ENCODE results near the gene LARGE1.

LARGE1 gene

DNA sequence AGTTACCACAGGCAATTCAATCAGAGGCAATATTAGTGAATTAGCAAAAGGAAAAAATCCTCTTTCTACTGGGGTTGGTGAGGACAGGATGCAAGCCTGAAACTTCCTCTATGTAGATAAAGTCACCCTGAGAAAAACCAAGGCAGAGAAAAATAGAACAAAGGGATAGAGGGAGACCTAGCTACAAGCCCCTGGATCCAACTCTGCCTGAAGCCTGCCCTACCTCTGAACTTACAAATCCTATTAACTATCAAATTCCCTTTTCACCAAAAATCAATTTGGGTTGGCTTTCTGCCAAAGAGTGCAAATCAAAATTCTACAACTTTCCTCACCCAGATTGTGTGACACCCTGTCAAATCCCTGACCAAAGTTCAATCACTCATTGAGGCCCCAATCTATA, 161.3 kb downstream of the LARGE1 start:
- DNase-seq = no peak

DNA sequence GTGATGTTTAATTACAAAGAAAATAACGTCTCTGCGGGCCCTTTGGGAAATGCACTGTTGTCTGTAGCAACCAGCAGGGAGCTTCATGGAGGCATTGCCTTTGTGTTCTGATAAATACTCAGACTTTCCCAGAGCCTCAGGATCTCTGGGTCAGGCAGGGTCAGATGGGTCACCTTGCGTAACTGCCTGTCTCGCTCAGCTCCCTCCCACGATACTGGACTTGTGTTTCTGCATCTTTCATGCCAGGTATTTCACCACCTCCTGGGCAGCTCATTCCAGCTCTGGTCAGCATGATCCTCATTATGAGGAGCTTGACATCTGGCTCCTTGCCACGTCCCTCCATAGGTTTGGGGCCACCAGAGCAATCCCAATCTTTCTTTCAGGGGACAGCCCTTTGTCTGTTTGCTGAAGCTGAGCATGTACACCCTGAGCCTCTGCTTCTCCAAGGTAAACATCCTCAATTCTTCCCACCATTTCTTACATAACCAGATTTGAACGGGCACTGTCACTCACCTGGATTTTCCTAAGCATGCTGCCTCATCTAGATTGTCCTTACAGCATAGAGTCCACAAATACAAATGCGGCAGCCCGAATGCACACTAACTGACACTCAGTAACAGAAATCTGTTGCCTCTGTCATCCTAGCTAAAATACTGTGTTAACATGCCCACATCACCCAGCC, 162.3 kb downstream of the LARGE1 start:
- DNase-seq = no peak

DNA sequence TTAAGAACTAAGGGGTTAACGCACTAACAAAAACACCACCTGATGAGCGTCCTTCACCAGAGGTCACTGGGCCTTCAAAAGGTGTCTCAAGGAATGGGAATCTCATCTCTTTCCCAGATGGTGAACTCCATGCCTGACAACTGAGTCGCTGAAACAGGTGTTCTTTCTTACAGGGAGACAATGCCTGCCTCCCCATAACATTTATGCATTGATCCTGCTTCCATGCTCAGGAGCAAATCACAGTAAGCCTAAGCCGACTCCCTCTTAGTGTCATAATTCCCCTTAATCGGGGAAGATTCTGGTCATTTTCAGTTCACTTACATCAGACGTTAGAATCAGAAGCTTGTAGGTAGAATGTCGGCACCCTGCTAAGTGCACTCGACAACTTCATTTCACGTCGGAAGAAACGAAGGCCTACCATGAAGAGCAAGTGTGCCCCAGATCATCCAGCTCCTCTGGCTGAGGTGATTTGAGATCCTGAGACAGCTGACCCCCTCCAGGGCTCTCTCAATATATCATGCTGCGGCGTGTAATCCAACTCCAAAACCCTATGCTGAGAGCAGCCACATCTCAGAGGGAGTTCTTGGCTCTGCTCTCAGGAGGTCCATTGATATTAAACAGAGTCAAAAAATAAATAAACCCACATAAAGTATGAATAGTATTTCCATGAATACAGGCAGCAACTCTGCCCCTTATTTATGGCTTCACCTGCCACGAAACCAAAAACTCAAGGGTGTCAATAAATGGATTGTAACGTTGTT, 163.1 kb downstream of the LARGE1 start:
- DNase-seq = no peak

DNA sequence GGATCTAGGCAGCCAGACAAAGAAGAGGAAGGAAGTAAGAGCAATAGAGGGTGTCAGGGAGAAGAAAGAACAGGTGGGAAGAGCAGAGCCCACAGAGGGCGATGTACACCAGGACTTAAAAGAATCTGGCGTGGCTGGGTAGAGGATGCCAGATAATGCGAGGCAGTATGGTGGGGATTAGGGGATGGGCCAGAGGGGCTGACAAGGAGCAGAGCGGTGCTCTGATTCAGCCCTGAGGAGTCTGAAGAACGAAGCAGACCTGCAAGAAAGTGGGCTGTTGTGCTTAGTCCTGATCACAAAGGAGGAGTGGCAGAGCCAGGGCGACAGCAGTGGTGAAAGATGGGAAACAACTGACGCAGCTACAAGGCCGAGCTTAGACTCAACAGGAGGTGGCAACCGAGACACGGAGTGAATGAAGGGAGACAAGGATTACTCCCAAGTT, 163.7 kb downstream of the LARGE1 start:
- no peak for DNase-seq

DNA sequence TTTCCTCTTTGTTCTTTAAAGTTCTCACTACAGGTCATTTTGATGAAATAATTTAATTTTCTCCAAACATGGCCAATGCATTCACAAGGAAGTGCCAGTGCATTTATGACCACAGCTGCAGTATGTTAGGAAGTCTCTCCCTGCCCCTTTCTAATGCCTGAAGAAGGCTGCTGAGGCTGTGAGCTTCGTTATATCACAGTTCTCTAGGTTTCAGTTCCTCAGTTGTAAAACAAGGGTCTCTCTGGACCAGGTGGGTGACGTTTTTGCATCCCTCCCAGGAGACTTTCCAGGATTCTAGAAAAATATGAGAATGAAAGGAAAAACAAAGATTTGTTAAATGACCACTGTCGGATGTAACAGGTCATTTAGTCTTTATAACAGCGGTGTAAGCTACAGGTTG, 171.6 kb downstream of the LARGE1 start:
- no peak for DNase-seq

DNA sequence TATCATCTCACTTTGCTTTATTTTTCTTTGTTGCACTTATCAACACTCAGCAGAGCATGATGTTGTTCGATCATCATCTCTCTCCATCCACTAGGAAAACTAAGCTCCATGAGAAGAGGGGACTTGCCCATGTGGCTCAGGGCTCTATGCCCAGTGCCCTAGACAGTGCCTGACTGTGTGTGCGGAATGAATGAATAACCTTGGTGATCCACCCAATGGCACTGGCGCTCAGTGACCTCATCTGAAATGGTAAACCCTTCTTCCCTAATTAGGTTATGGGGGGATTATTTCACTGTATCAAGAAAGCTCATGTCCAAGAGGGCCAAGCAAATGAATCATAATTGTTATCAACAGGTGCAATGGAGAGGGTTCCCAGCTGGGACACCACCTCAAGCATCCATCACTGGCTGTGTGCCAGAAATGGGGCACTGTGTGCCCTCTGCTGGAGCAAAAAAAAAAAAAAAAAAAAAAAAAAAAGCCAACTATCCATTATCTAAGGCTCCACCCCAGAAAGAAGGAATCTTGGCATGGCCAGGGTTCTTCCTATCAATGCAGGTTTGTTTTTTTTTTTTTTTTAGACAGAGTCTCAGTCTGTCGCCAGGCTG, 172.6 kb downstream of the LARGE1 start:
- no peak for DNase-seq

DNA sequence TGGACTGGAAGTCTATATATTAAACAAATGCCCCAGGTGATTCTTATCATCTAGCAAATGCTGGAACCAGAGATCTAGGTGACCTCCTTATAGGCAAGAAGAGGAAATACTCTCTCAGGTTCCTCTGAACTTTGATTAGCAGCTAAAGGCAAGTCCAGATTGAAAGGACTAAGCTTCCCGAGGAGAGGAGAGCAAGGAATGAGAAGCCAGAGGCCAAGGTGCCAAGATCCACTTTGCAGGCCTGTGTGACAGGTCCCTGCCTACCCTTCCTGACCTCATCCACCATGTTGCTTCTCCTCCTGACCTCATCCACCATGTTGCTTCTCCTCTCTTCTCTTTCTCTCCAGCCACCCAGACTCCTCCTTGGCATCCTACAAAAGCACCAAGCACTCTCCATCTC, 173.2 kb downstream of the LARGE1 start:
- no peak for DNase-seq

DNA sequence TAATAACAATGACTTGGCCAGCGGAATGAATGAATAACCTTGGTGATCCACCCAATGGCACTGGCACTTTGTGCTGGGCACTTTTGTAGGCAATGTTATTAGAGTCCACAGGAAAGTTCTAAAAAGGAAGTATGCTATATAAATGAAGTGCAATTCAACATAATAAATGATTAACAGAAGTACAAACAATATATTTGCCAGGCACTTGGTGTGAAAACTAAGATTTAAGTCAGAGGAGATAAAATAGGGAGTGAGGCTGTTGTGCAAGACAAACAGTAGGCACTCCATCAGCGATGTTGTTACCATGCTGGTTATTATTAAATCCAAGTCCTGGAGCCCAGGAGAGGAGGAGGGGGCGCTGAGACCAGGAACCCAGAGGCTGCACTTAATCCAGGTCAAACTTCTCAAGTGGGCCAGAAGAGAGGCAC, 173.8 kb downstream of the LARGE1 start:
- no peak for DNase-seq

DNA sequence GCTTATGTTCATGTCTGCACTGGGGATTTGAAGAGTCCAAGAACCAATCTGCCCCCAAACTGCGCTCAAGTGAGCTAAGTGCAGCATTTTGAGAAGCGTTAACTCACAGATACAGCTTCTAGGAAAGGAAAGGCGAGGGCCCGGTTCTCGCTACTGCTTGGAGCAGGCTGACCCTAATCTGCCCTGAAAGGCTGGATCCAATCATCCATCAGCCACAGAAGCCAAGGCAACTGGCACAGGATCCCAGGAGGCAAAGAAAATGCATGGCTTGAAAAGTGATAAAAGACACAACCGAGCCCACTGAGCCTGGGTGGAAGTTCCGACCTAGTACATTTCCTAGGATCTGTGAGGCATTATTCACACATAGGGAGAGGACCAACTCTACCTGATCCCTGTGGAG, 174.8 kb downstream of the LARGE1 start:
- no peak for DNase-seq

DNA sequence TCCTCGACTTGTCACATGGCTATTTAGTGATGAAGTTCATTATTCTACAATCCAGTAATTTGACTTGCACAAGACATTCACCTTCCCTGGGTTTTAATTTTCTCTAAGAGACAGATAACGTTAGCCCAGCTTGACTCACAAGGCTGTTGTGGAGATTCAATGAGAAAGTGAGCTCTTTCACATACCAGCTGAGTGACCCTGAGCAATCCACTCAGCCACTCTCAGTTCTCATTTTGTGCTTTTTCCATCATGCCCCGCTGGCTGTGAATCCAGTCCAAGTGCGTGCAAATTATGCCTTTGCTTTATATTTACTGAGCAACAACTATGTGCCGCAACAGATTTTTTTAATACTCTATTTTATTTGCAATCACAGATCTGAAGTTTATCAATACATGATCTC, 176.5 kb downstream of the LARGE1 start:
- no peak for DNase-seq

DNA sequence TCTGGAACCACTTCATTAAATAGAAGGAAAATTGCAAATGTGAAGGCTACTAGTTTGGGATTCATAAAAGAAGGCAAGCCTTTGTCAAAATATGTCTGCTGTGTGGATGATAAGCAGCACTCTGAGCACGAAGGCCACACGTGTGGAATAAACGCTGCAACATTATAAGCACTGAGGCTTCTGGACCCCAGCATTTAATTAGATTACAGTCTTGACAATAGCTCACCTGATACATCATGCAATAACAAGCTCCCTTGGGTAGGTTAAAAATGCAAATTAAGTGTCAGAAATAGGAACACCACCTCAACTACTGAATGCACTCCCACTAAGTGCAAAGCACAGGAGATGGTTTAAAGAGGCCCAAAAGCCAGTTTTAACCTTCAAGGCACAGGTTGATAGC, 179.3 kb downstream of the LARGE1 start:
- no peak for DNase-seq

DNA sequence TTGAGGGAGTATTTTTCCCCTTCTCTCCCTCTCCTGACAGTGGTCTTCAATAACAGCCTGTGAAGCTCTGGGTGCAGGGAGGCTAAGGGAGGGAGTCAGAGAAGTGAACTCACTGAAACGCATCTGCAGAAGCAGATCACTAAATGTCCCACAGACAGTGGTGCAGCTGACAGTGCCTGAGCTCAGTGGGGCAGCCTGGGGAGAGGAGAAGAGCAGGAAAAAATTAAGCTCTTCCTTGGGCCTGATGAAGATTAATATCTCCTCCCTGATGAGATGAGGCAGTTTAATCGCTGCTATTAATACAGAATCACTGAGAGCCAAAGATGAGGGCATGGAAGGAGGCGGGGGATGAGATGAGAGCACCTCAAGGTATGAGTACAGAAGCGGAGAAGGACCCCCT, 180.8 kb downstream of the LARGE1 start:
- DNase-seq = no peak

DNA sequence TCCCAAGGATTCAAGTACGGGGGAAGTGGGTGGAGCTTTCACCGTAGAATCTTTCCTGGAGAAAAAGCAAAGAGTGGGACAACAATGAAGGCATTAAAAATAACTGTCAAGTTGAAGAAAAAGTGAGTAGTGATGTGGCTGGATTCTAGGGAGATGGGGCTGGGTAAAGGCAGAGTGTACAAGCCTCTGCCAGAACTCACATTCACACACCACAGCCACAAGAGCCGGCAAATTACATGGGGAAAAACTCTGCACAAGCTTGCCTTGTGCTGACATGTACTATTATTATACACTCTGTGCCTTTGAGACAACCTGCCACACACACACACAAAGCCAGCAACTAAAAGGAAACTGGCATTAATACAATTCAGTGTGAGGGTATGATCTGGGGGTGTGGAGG, 182.6 kb downstream of the LARGE1 start:
- DNase-seq = no peak

DNA sequence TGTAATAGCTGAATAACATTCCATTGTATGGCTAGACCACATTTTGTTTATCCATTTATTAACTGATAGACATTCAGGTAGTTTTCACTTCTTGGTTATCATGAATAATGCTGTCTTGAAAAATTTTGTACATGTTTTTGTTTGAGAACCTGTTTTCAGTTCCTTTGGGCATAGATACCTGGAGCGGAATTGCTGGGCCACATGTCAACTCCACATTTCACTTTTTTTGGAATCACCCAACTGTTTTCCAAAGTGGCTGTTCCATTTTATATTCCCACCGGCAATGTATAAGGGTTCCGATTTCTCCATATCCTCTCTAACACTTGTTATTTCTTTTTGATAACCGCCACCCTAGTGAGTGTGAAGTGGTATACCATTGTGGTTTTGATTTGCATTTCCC, 184.3 kb downstream of the LARGE1 start:
- no peak for DNase-seq

DNA sequence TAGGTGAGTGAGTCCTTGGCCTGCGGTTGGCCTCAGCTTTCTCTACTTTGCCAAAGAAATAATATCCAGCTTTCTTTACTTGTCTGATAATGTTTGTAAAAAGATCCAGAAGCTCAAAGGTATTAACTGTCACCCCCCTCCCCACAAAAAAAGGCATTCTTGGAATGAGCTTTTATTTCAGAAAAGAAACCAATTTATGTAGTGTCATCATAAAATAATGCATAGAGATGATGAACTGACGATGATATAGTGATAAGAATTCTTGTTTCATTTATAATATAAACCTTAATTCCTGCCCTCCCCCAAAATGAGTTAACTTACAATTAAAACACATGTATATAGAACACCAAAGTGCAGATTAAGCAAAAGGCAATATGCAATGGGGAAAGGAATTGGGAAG, 191.4 kb downstream of the LARGE1 start:
- DNase-seq = no peak

DNA sequence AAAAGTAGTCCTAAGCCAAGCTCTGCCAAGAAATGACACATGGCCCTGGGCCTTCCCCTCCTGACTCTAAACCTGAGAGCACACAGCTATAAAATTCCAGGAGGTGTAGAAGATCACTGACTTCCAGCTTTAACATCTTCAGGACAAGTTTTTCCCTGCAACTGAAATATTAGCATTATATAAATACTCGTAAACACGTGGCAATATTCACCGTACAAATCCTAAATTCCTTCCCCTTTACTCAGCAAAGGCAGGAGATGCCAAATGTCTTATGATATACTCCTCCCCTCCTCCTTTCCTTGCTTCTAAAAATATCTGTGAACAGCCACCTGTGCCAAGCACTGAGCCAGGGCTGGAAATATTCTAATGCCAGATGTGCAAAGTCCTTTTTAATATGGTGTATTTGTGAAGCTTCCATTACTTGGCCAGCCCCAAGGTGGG, 194.0 kb downstream of the LARGE1 start:
- no peak for DNase-seq

DNA sequence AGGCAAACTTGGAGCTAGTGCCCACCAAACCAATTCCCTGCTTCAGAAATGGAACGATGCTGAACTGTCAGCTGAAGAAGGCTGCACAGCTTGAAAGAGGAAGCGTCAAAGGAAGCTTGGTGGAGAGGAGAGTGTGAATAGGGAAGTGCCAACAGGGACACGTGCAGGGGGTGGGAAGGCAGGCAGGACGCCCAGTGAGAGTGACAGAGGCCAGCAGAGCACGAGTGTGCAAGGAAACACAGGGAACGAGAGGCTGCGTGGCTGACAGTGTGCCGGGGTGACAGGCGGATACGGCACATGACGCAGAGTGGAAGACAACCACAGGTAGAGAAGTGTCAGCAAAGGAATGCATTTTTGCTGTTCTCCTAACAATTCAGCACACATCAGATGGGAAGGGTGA, 196.4 kb downstream of the LARGE1 start:
- DNase-seq = no peak

DNA sequence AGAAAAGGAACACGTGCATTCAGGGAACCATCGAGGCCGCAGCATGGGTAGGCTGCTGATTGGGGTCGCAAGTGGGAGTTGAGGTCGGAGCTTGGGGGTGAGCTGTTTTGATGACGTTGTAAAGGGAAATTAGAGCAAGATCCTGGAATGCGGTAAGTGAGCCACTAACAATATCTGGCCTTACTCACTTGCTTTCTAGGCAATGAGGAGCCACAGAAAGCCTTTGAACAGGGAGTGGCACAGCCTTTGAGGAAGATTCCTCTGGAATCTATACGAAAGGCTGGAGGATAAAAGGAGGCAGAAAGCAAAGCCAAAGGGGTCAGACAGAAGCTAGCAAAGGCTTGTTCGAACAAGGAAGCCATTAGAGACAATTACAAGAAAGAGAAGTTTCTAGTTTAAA, 197.5 kb downstream of the LARGE1 start:
- DNase-seq = no peak

DNA sequence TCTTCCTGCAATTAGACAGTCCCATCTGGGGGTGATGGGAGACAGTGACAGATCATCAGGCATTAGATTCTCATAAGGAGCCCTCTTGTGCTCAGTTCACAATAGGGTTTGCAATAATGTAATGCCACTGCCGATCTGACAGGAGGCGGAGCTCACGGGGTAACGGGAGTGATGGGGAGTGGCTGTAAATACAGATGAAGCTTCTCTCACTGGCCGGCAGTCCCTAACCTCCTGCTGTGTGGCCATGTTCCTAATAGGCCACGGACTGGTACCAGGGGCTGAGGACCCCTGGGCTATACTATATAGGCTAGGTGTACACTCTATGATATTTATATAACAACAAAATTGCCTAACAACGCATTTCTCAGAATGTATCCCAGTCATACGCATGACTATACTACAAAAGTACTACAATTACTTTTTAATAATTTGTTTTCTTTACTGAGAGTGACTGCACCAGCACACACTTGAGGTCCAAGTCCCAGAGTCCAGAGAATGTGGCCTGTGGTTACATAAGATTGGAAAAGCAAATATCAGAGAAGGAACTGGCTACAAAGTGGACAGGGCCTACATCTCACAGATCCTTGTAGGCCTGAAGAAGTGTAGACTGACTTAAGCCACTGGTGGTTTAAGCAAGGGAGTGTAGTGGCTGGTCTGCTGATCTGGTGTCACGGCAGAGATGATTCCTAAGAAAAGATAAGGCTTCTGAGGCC, 200.0 kb downstream of the LARGE1 start:
- DNase-seq = no peak

DNA sequence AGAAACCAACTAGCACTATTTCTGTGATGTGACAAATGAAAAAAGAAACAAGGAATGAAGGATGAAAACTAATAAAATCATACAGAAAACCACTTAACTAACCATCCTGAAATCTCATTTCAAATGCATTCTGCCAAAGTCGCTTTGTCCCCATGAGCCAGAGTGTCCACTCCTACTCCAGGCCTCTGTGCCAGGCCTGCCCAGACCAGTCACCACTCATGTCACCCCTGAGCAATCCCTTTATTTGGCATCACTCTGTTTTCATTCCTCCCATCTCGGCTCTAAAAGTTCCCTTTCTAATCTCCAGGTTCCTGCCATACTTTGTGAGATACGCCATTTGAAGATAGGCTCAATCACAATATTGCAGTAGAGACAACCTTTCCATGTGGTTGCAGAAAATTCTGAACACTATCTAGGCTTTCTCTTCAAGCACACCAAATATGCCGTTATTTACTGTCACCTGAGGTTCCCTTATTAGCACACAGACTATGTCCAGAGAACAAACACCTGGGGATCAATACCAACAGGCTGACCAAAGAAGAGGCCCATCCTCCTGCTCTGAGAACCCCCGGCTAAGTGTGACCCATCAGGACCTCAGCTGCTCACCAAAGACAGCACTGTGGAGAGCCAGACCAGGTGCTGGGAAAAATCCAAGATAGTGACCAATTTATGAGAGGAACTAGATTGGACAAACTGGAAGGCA, 202.4 kb downstream of the LARGE1 start:
- DNase-seq = no peak

DNA sequence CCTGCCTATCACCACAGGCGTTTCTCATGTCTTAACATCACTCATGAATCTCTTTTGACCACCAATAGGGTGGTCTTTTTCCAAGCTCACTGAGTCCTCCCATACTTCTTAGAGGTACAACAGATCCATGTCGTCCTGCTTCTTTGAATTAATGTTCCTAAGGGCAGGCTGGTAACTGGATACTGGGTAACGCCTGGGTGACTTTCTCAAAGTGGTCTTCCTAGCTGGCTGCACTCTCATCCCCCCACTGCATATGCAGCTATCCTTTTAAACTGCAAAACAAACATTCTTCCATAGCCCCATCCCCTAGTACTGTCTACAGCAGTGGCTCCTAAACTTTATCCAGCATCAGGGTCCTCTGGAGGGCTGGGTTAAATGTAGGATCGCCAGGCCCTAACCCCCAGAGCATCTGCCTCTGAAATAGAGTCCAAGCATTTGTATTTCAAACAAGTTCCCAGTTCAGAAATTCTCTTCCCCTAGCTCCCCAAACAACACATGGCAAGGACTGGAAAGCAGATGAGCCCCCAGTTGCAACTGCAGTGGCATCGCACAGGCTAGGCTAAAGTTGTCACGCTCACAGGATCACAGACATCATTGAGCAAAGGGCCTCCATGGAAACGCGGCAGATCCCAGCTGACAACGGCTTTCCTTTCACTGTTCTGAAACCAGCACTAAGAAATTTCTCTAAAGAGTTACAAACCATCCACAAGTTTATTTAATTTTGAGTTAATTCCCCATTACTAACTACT, 204.9 kb downstream of the LARGE1 start:
- DNase-seq = no peak

DNA sequence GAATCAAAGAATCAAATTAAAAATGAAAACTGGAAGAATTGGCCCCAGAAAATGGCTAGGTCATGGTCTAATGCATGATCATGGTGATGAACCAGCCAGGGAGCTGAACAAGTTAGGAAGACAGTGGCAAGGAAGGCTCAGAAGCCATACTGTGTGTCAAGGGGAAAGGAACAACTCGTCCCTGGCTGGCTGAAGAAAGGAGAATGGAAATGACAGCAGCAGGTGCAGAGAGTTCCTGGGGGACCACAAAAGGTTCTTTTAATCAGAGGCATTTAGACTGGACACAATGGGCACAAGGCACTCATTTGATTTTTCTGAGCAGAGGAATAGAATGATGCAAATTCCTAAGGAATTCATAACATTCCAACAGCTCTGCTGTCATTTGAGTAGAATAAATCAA, 209.9 kb downstream of the LARGE1 start:
- no peak for DNase-seq
